Measurements from ENCODE around the gene SLC25A21. TPM values are rescaled to one million over a fixed set of nuclear protein-coding genes. Genes with fewer than 3 reads are reported as not detected.

SLC25A21 gene
- total RNA-seq, 1 experiment from 2014 or later = 8.2 TPM

DNA sequence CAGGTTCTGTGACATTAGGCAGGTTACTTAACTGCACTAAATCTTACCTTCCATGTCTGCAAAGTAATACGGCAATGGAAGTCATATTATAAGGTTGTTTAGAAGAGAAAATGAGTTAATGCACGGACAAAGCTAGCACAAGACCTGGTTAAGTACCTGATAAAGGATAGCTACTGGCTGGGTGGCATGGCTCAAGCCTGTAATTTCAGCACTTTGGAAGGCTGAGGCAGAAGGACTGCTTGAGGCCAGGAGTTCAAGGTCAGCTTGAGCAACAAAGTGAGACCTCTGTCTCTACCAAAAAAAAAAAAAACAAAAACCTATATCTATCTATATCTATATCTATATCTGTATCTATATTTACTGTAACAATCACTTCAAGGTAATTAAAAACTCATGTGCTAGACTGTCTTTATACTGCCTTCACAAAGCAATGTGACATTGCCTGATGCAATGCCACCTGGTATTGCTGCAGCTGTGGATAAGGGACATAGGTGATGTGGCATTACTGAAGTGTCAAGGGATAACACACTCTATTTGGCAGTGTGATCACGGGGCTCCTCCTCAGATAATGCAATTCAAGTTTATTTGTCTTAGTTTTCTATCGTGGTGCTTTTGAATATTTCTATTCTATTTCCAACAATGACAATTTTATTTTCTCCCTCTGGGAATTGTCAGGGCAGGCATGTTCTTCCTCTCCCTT is 403.6 kb downstream of the SLC25A21 start:
- in situ Hi-C loops (cut with HindIII; ENCODE audit: low sequenced_read_pairs) = no loop called here
- DNase-seq (ENCODE audit: low spot score) = no peak

DNA sequence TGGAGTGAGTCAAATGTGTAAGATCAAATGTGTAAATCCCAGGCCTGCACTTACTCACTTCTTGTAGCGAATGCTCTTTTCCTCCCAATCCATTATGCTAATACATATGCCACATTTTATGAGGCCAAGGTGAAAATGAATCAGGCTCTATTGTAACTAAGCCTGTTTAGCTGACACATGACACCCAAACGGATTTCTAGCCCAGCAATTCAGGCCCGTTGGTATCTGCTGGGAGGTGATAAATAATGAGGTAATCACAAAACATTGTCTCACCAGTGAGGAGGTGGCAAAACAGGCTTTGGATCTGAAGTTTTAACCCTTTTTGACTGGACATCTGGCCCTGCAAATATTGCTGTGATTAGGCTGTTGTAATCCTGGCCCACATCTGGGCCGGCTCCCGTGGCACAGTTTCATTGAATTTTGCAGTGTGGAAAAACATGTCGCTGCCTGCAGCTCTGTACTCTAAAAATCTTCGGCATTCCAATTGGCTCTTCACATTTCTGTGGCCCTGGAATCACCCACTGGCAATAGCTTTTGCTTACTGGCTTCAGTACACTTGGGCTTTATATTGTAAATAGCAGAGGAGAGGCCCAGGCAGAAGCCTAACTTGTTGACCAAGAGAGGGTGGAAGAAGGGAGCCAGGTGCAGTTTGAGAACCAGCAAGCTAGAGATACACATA is 404.7 kb downstream of the SLC25A21 start:
- in situ Hi-C loops (cut with HindIII; ENCODE audit: low sequenced_read_pairs) = no loop called here
- no peak for DNase-seq (ENCODE audit: low spot score)

DNA sequence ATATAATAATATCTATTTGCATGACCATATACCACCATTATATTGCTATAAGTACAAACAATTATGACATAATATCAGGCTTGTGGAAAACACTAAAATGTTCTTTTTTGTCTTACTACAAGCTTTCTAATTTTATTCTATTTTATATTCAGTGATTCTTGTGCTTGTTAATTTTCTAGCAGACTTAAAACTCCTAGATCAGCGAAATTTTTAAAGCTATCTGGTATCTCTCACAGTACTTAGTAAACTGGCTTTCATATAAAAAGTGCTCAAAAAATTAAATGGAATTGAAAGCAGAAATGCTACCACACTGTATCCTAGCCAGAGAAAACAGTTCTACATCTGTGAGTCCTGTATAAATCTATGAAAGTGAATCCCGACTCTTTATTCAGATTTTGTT is 405.4 kb downstream of the SLC25A21 start:
- in situ Hi-C loops (cut with HindIII; ENCODE audit: low sequenced_read_pairs) = no loop called here
- no peak for DNase-seq (ENCODE audit: low spot score)

DNA sequence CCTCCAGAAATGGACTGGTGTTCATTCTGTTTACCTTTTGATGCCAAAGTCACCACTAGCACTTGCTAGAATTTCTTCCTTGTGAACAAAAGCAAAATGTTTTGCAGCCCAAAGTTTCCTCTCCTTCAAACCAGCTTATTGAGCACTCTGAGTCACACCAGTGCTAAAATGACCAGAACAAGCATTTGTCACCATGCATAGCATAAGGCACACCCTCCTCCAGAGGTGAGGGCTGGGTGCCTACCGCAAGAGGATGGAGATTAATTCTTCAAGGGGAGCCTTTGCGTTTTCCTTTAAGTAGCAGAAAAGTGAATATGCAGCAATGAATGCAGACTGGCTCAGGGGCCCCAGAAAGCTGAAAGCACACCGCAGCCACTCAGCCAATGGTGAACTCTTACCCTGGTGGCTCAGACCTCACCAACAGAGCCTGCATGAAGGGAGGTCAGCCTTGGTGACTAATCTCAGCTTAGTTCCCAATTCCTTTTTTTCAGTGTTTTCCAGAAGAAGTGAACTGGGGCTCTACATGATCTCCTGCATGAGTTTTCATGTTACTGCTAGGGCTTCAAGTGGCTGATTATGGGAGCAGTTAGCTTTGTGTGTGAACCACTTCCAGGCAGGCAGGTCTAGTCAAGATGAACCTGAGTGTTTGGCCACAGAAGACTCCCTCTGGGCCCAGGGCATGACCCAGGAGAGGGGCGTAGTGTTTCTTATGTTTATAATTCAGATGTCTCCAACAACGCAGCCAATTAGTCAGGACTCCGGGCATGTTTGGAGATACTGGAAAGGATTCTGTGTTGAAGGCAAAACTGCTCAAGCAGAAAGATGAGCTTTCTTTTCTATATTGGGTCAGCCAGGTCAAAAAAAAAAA is 414.4 kb downstream of the SLC25A21 start:
- DNase-seq (ENCODE audit: low spot score) = no peak
- in situ Hi-C loops (cut with HindIII; ENCODE audit: low sequenced_read_pairs) = no loop called here

DNA sequence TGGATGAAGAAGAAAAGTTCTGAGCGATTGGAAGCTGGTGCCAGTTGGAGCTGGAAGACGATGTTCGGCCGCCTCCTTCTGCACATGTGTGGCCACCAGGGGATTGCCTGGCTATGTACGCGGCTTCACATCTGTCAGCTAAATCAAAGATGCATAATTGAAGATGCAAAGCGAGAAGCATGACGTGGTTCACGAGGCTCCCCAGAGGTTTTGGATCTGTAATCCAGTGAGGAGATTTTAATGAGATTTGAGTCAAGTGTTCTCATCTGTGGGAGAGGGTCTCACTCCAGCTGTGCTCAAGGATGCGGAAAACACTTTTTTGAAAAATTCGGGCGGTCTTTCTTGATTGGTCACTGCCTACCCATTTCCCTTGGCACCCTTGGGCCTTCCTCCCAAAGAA is 416.2 kb downstream of the SLC25A21 start:
- in situ Hi-C loops (cut with HindIII; ENCODE audit: low sequenced_read_pairs) = no loop called here
- no peak for DNase-seq (ENCODE audit: low spot score)

DNA sequence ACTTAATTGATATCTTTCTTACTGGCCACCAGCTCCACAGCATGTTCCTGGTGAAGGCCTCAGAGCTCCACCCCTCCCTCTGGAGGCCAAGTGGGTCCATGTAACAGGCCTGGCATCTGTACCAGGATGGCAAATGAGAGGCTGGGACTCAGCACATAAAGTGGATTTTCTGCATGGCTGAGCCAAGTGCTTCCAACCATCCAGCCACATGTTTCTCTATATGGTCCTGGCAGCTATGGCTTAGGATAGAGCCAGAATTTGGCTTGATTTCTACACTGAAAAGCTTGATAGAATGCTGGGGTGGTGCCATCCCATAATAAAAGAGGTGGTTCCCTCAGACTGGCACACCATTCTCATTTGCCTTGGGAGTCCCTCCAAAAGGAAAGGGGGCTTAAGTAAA is 416.6 kb downstream of the SLC25A21 start:
- no peak for DNase-seq (ENCODE audit: low spot score)
- in situ Hi-C loops (cut with HindIII; ENCODE audit: low sequenced_read_pairs) = no loop called here

DNA sequence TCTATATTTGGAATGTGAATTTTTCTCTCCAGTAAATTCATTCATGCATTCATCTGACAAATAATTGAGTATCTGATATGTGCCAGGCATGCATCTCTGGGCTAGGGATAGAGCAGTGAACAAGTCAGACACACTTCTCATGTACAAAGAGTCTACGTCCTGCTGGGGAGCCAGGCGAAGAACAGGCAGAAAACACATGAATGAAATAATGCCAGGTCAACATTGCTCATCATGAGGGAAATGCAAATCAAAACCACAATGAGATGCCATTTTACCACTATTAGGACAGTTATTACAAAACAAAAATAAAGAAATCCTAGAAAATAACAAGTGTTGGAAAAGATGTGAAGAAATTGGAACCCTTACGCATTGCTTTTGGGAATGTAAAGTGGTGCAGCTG is 420.5 kb downstream of the SLC25A21 start:
- DNase-seq (ENCODE audit: low spot score) = no peak
- in situ Hi-C loops (cut with HindIII; ENCODE audit: low sequenced_read_pairs) = no loop called here

DNA sequence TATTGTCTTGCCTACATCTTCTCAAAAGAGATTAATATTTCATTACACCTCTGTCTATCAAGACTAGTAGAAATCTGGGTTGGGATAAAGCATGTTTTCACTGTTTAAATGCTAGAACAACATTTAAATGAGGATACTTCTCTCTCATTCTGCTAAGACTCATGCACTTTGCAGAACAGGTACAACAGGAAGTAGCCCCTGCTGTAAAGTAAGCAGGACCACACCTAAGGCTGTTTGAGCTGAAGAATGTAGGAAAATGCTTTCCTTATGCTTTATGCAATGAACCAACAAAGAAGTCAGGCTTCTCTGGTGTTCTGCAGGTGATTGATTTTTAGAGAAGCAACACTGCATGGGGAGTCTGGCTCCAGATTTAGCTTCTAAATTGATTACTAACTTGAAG is 421.3 kb downstream of the SLC25A21 start:
- no peak for DNase-seq (ENCODE audit: low spot score)
- in situ Hi-C loops (cut with HindIII; ENCODE audit: low sequenced_read_pairs) = no loop called here

DNA sequence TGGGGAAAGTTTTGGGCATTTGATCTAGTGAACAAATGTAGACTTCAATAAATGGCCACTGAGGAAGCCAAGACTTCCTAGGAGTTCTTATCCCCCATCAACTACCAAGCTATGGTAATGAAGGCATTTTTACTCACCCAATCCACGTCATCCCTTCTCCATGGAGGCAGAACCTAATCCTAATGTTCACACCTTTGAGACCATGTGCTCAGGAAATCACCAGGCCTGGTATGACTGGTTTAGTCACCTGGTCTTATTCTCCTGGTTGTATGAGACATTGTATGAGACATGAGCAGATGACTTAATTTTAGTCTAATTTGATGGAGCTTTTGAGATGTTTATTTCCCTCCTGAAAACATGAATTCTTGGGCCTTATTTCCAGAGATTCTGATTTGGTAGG is 422.2 kb downstream of the SLC25A21 start:
- in situ Hi-C loops (cut with HindIII; ENCODE audit: low sequenced_read_pairs) = no loop called here
- DNase-seq (ENCODE audit: low spot score) = no peak

DNA sequence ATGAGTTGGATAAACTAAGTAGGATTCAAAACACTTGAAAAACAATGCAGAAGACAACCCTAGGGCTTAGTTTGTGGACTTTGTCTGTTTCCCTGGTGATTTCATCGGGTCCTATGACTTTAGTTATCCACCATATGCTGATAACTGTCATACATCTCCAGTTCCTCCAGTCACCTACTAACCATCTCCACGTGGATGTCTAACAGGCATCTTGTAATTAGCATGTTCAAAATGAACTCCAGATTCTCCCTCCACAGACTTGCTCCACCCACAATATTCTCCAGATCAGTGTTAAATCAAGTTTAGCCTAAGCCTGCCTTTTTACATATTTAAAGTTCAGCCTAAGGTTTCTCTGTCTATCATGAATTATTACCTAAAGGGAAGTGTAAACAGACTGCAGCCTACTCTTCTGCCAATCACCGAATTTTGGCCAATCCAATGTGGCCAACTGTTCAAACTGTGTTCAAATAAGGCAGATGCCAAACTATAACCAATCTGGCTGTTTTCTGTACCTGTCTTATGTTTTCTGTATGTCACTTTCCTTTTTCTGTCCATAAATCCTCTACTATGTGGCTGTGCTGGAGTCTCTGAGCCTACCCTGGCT is 423.7 kb downstream of the SLC25A21 start:
- in situ Hi-C loops (cut with HindIII; ENCODE audit: low sequenced_read_pairs) = no loop called here
- no peak for DNase-seq (ENCODE audit: low spot score)

DNA sequence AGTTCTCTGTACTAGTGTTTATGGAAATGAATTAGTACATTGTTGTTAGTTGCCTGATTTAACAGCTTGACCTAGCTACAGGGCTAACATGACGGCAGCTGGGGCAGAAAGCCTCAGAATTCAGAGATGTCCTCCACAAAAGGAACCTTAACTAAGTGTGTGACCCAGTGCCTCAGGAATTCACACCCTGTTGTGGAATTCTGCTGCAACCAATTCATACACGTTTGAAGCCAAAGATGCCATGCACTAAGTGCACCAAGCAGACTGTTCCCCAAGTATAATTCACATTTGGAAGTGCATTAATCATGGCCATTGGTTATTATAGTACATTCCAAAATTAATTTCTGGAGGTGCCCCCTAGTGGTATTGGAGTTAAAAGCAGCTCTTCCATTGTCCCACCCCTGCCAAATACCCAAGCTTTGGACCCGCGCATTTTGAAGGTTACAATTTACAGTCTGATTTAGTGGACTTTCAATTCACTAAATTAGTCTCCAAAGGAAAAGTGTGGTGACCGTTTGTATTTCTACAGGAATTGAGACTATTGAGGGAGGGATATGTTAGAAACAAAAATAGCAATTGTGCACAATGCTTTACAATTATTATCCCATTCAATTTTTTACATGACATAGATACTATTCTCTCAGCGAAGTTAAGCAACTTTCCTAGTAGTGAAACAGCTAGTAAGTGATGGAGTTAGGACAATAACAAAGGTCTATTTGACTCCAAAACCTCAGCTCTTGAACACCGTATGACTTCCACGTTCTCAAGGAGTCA is 424.8 kb downstream of the SLC25A21 start:
- in situ Hi-C loops (cut with HindIII; ENCODE audit: low sequenced_read_pairs) = no loop called here
- DNase-seq (ENCODE audit: low spot score) = no peak

DNA sequence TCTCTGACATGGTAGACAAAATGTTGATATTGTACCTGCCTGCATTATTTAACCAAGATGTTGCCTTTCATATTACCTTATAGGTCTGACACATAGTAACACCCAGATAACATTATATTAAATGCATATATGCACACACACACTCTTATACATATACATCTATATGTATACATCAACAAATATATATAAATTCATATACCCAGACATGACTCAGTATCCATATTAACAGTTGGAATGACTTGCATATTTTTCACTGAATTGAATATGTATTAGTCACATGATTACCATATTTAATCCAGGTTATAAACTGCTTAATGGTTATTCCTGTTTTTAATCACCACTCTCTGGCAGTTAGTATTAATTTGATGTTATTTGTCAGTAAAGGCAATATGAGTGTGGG is 425.5 kb downstream of the SLC25A21 start:
- in situ Hi-C loops (cut with HindIII; ENCODE audit: low sequenced_read_pairs) = no loop called here
- DNase-seq (ENCODE audit: low spot score) = no peak

DNA sequence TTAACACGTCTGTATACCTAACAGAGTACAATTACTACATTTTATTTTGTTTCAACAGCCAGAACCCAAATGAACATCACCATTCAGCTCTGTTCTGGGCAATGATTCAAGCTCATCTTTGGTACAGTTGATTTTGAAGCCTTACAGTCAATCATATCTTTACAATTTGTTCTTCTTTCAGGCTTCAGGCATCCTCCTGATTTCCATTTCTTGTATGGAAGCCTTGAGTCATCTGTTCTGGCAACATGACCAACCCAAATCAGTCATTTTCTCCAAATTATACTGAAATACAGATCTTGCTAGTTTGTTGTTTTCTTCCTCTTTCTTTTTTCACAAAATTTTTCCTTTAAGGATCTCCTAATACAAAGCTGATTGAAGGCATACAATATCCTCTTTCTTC is 430.5 kb downstream of the SLC25A21 start:
- in situ Hi-C loops (cut with HindIII; ENCODE audit: low sequenced_read_pairs) = no loop called here
- DNase-seq (ENCODE audit: low spot score) = no peak

DNA sequence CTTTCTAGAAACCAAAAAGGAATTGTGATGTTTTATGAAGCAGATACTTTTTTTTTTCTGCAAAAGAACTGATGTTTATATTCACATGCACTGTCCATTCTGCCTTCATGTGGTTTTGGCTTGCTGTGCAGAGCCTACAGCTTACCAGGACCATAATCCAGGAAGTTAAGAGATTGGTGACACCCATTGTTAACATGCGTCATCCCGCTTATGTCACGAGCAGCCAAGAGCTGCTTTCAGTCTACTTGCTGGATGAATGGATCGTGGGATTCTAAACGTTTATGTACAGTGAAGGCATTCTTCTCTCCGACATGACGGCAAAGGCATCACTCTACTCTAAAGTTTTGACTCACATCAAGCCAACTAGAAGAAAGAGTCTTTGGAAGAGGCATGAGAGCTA is 434.1 kb downstream of the SLC25A21 start:
- in situ Hi-C loops (cut with HindIII; ENCODE audit: low sequenced_read_pairs) = no loop called here
- no peak for DNase-seq (ENCODE audit: low spot score)

DNA sequence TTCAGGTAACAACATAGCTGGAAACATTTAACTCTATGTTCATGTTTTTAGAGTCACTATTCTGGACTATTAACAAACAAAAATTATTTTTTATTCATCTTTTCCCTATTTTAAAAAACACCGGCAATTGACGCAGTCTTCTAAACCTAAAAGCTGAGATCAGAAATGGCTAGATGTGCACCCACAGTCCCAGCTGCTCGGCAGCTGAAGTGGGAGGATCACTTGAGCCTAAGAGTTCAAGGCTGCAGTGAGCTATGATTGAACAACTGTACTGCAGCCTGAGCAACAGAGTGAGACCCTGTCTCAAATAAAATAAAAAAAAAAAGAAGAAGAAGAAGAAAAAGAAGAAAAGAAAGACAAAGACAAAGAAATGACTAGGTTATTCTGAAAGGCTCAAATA is 446.3 kb downstream of the SLC25A21 start:
- DNase-seq (ENCODE audit: low spot score) = no peak
- in situ Hi-C loops (cut with HindIII; ENCODE audit: low sequenced_read_pairs) = no loop called here

DNA sequence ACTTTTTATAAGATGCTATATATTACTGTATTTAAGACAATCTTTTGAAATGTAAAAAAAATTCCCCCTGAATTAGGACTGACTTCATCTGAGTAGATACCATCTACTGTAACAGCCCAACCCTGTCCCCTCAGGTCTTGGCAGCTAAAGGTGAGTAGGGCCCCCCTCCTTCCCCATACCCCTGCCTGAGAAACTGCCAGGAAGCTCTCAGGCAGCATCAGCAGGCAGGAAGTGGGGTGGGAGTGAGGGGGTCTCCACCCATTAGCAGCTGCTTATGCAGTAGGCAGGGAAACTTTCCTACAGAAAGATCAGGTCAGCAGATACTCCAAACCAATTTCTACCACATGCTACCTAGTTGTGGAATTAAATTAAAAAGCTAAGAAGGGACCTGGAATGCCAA is 448.2 kb downstream of the SLC25A21 start:
- DNase-seq (ENCODE audit: low spot score) = no peak
- in situ Hi-C loops (cut with HindIII; ENCODE audit: low sequenced_read_pairs) = no loop called here

DNA sequence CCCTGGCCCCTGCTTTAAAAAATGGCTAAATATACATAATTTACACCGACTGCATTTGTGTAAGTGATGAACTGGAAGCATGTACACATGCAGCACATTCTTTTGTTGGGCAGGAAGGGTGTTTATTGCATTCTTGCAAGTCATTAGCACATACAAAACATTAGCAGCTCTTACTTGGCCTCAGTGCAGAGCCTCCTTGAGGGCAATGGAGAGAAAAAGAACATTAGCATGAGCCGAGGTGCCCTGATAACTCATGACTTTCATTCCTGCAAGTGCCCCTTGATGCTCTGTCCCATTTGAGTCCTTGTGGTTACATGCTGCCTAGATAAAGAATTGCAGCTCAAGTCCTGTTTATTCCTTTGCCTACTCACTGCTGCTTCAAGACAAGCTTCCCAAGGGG is 448.9 kb downstream of the SLC25A21 start:
- DNase-seq (ENCODE audit: low spot score) = no peak
- in situ Hi-C loops (cut with HindIII; ENCODE audit: low sequenced_read_pairs) = no loop called here

DNA sequence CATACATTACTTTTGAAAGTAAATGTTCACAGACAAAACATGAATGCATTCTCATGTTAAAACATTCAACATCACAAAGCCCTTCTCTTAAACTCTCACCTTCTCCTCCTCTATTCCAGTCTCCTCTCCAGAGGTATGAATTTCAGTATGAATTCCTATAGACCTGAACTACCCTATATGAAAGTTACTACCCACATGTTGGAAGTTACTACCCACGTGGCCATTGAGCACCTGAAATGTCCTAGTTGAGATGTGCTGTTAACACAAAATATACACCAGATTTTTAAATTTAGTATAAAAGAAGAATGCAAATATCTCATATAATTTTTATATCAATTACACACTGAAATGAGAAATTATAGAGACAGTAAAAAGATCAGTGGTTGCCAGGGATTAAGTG is 450.5 kb downstream of the SLC25A21 start:
- in situ Hi-C loops (cut with HindIII; ENCODE audit: low sequenced_read_pairs) = no loop called here
- DNase-seq (ENCODE audit: low spot score) = no peak

DNA sequence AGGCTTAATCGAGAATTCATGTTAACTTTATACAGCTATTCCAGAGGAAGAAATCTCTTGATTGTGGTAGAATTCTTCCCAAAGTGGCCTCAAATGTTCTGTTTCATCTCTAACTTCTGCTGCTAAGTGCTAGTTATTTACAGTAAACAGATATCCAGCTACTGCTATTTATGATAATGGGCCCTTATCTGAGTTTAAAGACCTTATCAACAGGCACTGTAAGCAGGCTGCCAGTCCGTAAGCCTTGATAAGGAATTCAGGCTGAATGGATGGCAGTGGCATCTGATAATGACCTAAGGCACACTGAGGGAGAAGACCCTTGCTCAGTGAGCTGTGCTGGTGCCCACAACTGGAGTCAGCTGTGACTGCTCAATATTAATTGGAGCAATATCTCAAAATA is 451.7 kb downstream of the SLC25A21 start:
- in situ Hi-C loops (cut with HindIII; ENCODE audit: low sequenced_read_pairs) = no loop called here
- DNase-seq (ENCODE audit: low spot score) = no peak

Measured in G401 (cell line).